Nephron (organoid): ENCODE measurements around the gene FUT3.

Experiments used
- H3K27ac Mint-ChIP-seq, 3 experiments: 2 replicates each; pipeline ENCODE4 v1.8.0; 2020; ENCODE audit warnings: mixed read lengths in 3 of 3, mild to moderate bottlenecking in 2 of 3, moderate library complexity in 1 of 3
- H3K27me3 Mint-ChIP-seq: 2 replicates; pipeline ENCODE4 v1.8.0; 2021; ENCODE audit warnings: low read depth, mild to moderate bottlenecking, moderate library complexity, mixed read lengths
- H3K36me3 Mint-ChIP-seq: 2 replicates; pipeline ENCODE4 v1.8.0; 2020; ENCODE audit warnings: low read depth, mixed read lengths
- H3K4me1 Mint-ChIP-seq: 2 replicates; pipeline ENCODE4 v1.8.0; 2020; ENCODE audit warnings: mixed read lengths
- H3K4me3 Mint-ChIP-seq, 3 experiments: 2 replicates each; pipeline ENCODE4 v1.8.0; 2020; ENCODE audit warnings: mild to moderate bottlenecking in 3 of 3, mixed read lengths in 3 of 3, moderate library complexity in 2 of 3
- H3K9me3 Mint-ChIP-seq: 2 replicates; pipeline ENCODE4 v1.8.0; 2020; ENCODE audit warnings: mixed read lengths
- CTCF ChIP-seq, 3 experiments: fragments of 200-600 bp; sonication (generic); IDR thresholded peaks; one replicate each; pipeline ENCODE4 v1.5.0; 2021; ENCODE audit warnings: antibody characterized with exemption in 3 of 3; ENCODE audit not compliant: unreplicated experiment in 3 of 3

FUT3 gene

DNA sequence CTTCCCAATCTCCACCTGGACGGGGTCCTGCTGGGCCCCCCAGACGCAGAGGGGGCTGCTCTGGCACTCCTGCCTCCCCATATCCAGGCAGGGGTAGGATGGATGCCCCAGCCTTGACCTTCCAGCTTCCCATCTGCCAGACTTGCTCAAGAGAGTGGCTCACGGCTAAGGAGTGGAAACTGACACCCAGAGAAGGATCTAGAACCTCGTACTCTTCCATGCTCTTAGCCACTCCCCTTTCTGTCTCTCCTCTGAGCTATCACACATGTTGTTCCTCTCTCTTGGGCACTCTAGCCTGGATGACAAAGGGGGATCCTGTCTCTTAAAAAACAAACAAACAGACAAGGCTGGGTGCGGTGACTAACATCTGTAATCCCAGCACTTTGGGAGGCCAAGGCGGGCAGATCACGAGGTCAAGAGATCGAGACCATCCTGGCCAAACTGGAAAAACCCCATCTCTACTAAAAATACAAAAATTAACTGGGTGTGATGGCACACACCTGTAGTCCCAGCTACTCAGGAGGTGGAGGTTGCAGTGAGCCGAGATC is 31.2 kb upstream of the FUT3 start:
- no peak for TF ChIP-seq CTCF (IDR thresholded peaks at IDR 0.05; ENCODE audit: unreplicated experiment in 3 of 3)
- H3K9me3 Mint-ChIP-seq: no peaks in the 10 kb centered on the region
- H3K27me3 Mint-ChIP-seq: peaks cover 4% of the 10 kb centered on the region
- H3K36me3 Mint-ChIP-seq: no peaks in the 10 kb centered on the region
- H3K4me1 Mint-ChIP-seq: peaks cover 32% of the 10 kb centered on the region
- no peak overlapping the region for H3K4me3 Mint-ChIP-seq
- H3K27ac Mint-ChIP-seq: peak overlapping the region in 1 of 3 experiments; percentile 15

DNA sequence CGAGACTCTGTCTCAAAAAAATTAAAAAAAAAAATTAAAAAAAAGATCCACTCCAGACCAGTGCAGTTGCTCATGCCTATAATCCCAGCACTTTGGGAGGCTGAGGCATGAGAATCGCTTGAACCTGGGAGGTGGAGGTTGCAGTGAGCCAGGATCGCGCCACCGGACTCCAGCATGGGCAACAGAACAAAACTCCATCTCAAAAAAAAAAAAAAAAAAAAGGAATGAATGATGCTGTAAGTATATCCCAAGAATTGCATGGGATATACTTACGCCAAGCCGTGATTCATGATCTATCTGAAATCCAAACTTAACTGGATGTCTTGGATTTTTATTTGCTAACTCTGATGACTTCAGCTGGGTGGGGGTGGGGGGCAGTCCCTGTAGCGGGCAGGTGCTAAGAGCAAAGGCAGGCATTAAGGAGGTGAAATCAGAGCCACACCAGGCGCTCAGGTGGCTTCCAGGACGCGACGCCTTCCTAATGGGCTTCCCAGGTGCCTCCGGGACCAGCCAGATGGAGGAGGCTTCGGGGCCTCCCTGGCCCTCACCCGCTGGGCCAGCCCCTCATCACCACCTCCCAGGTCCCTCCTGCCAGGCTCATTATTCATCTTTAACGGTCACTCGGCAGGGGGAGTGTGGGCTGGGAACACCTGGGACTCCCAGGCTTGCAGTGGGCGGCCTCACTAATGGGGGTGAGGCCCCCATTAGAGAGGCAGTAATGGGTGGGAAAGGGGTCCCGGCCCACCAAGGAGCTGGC is 30.5 kb upstream of the FUT3 start:
- peak overlapping the region in 1 of 3 experiments; percentile 48 for H3K27ac Mint-ChIP-seq

DNA sequence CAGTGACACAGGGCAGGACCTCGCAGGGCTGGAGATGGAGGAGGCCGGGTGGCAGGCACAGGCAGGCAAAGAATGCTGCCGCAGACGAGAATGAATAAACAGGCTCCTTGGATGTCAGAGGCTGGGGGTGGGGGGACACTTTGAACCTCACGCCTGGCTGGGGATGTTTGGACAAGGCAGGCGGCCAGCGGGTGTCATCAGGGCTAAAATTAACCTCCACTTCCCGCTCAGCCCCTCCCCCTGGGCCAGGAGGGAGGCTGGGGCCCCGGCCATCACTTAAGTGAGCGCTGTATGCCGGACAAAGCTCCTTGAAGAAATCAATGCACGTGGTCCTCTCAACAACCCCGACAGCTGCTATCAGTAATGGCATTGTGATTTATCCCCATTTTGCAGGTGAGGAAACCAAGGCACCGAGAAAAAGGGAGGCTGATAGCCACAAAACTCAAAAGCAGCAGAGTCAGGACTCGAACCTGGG is 29.4 kb upstream of the FUT3 start:
- H3K9me3 Mint-ChIP-seq: no peaks in the 10 kb centered on the region
- peak overlapping the region in 2 of 3 experiments; percentile 64 to 88 for H3K27ac Mint-ChIP-seq
- peaks cover 9% of the 10 kb centered on the region for H3K27me3 Mint-ChIP-seq
- peak overlapping the region in 1 of 3 experiments; percentile 21 for H3K4me3 Mint-ChIP-seq
- H3K4me1 Mint-ChIP-seq: peaks cover 40% of the 10 kb centered on the region
- no peaks in the 10 kb centered on the region for H3K36me3 Mint-ChIP-seq
- TF ChIP-seq CTCF (IDR thresholded peaks at IDR 0.05; ENCODE audit: unreplicated experiment in 3 of 3): no peak

More for the DNA sequence above, 30.5 kb upstream of the FUT3 start:
- Mint-ChIP-seq H3K9me3 (no peaks in the 10 kb centered on the region), H3K4me3 (no peak overlapping the region), H3K36me3 (no peaks in the 10 kb centered on the region), H3K27me3 (peaks cover 4% of the 10 kb centered on the region), H3K4me1 (peaks cover 35% of the 10 kb centered on the region)
- no peak for TF ChIP-seq CTCF (IDR thresholded peaks at IDR 0.05; ENCODE audit: unreplicated experiment in 3 of 3)

GRCh38 chr19:5880196-5880595 is 28.9 kb upstream of the FUT3 start:
- no peaks in the 10 kb centered on the region for H3K36me3 Mint-ChIP-seq
- no peaks in the 10 kb centered on the region for H3K9me3 Mint-ChIP-seq
- H3K4me3 Mint-ChIP-seq: peak overlapping the region in 1 of 3 experiments; percentile 23
- peaks cover 9% of the 10 kb centered on the region for H3K27me3 Mint-ChIP-seq
- TF ChIP-seq CTCF (IDR thresholded peaks at IDR 0.05; ENCODE audit: unreplicated experiment in 3 of 3): no peak
- H3K27ac Mint-ChIP-seq: peak overlapping the region in 2 of 3 experiments; percentile 64 to 88
- H3K4me1 Mint-ChIP-seq: peaks cover 36% of the 10 kb centered on the region

GRCh38 chr19:5877882-5878281 is 26.6 kb upstream of the FUT3 start:
- H3K4me3 Mint-ChIP-seq: peak overlapping the region in 1 of 3 experiments; percentile 32
- H3K36me3 Mint-ChIP-seq: no peaks in the 10 kb centered on the region
- no peak for TF ChIP-seq CTCF (IDR thresholded peaks at IDR 0.05; ENCODE audit: unreplicated experiment in 3 of 3)
- peaks cover 29% of the 10 kb centered on the region for H3K4me1 Mint-ChIP-seq
- H3K27me3 Mint-ChIP-seq: peaks cover 9% of the 10 kb centered on the region
- H3K9me3 Mint-ChIP-seq: no peaks in the 10 kb centered on the region
- H3K27ac Mint-ChIP-seq: peak overlapping the region in 2 of 3 experiments; percentile 49 to 55
